ENCODE results near the gene KRTAP4-1. TPM values are rescaled to one million over a fixed set of nuclear protein-coding genes. Genes with fewer than 3 reads are reported as not detected.
"Not testable (repeated sequence)": the region's sequence is repeated elsewhere in the genome, so short reads cannot be mapped to it uniquely, and the experiment has no call there.

KRTAP4-1 gene
- total RNA-seq, 1 donor from 2014 or later, result not detected

DNA sequence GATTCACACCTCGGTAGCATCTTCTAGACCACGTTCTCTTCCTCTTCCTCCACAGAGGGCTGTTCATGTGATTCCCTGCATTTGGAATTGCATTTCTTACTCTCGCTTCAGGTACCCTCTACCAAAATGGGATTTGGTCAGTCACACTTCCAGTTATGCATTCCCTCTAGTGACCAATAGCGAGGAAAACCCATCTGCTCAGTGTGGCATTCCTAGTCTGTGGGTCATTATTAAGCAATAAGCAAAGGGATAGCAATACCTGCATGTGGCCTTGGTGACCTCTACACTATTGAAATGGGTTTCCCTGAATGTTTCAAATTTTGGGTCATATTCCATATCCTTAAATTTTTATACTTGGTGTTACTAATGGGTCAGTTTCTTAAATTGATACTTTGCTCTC lies 34.7 kb downstream of the KRTAP4-1 start:
- H3K27me3 ChIP-seq (ENCODE audit: low read depth), result peaks cover 4% of the 10 kb centered on the region
- H3K27ac ChIP-seq, result no peak overlapping the region
- intact Hi-C loops (cut with DNase I), result no loop called here
- H3K4me3 ChIP-seq, result no peak overlapping the region
- TF ChIP-seq CTCF (IDR thresholded peaks at IDR 0.05), result no peak
- no peak for ATAC-seq
- H3K4me1 ChIP-seq, result no peaks in the 10 kb centered on the region
- no peaks in the 10 kb centered on the region for H3K36me3 ChIP-seq
- H3K9me3 ChIP-seq, result no peaks in the 10 kb centered on the region
- no peak for DNase-seq

- no peak within 1 kb of the TSS for H3K27ac ChIP-seq
- TF ChIP-seq CTCF (IDR thresholded peaks at IDR 0.05), result no peak
- H3K4me3 ChIP-seq, result no peak within 1 kb of the TSS
- DNase-seq, result no peak
- no peak for ATAC-seq
- H3K4me1 ChIP-seq, result no peaks in the 10 kb centered on the region
- intact Hi-C loops (cut with DNase I), result no loop called here
- H3K9me3 ChIP-seq, result no peaks in the 10 kb centered on the region
- H3K36me3 ChIP-seq, result no peaks in the 10 kb centered on the region
- H3K27me3 ChIP-seq (ENCODE audit: low read depth), result peaks cover 4% of the 10 kb centered on the region
These were observed 35.1 kb downstream of the KRTAP4-1 start, which contains the start of gene KRTAP4-5 for GRCh38 chr17:41149652-41149985. KRTAP4-5 (minus strand) TSS chr17:41149825; CDS start chr17:41149767, 58 bp downstream.

DNA sequence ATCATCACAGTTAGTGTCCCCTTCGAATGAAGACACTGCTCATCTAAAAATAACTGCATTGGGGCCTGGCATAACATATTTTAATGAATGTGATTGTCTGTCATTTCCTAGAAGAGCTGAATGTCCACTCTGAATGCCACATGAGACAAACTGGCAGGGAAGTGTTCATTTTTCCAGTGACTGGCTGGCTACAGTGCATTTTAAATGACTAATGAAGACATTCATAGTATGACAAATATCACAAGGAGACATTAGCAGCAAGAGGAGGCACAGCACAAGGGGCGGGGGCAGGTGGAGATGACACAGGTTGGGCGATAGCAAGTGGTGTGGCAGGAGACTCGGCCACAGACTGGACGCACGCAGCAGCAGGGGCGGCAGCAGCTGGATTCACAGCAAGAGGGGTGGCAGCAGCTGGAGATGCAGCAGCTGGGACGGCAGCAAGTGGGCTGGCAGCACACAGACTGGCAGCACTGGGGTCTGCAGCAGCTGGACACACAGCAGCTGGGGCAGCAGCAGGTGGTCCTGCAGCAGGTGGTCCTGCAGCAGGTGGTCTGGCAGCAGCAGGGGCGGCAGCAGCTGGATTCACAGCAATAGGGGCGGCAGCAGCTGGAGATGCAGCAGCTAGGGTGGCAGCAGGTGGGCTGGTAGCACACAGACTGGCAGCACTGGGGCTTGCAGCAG lies 35.6 kb downstream of the KRTAP4-1 start:
- H3K4me1 ChIP-seq; H3K4me3 ChIP-seq; H3K36me3 ChIP-seq; intact Hi-C loops (cut with DNase I); DNase-seq; H3K27ac ChIP-seq; H3K9me3 ChIP-seq; ATAC-seq; H3K27me3 ChIP-seq (ENCODE audit: low read depth): not testable (repeated sequence)

- intact Hi-C loops (cut with DNase I), result no loop called here
- no peak for TF ChIP-seq CTCF (IDR thresholded peaks at IDR 0.05)
- Histone ChIP-seq H3K4me1 (no peaks in the 10 kb centered on the region), H3K9me3 (peaks cover 14% of the 10 kb centered on the region), H3K27me3 (ENCODE audit: low read depth) (no peaks in the 10 kb centered on the region), H3K27ac (no peak overlapping the region), H3K4me3 (no peak overlapping the region), H3K36me3 (no peaks in the 10 kb centered on the region)
- DNase-seq, result no peak
- no peak for ATAC-seq
These were observed 37.0 kb downstream of the KRTAP4-1 start for GRCh38 chr17:41147531-41148204.

DNA sequence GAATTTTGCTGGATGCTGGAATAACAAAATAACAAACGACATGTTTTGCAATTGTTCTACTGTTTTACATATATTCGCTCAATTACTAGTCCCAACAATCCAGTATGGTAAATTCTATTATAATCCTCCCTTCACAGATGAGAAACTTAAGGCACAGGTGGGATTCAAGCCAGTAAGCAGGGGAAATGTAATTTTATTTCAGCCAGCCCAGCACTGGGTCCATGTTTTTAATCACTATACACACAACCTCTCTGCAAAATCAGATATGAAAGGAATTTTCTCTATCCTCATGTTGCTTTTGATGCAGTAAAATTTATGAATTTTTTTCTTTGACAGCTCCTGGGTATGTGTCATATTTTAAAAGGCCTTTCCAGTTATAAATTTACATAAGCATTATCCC lies 39.5 kb downstream of the KRTAP4-1 start:
- no peak for TF ChIP-seq CTCF (IDR thresholded peaks at IDR 0.05)
- Histone ChIP-seq H3K36me3 (no peaks in the 10 kb centered on the region), H3K27ac (no peak overlapping the region), H3K4me3 (no peak overlapping the region), H3K9me3 (peaks cover 14% of the 10 kb centered on the region), H3K4me1 (no peaks in the 10 kb centered on the region), H3K27me3 (ENCODE audit: low read depth) (no peaks in the 10 kb centered on the region)
- ATAC-seq (no peak), DNase-seq (no peak)
- intact Hi-C loops (cut with DNase I), result no loop called here

- H3K27ac ChIP-seq, result no peak overlapping the region
- peaks cover 14% of the 10 kb centered on the region for H3K9me3 ChIP-seq
- H3K4me3 ChIP-seq, result no peak overlapping the region
- H3K27me3 ChIP-seq (ENCODE audit: low read depth), result no peaks in the 10 kb centered on the region
- no peaks in the 10 kb centered on the region for H3K36me3 ChIP-seq
- TF ChIP-seq CTCF (IDR thresholded peaks at IDR 0.05), result no peak
- H3K4me1 ChIP-seq, result no peaks in the 10 kb centered on the region
- intact Hi-C loops (cut with DNase I), result no loop called here
- ATAC-seq (no peak), DNase-seq (no peak)
These were observed 39.9 kb downstream of the KRTAP4-1 start for GRCh38 chr17:41144846-41145245.
